Mucosa of descending colon (tissue), 3 donors: ENCODE measurements around the gene ERGIC1. TPM values are rescaled to one million over a fixed set of nuclear protein-coding genes. Genes with fewer than 3 reads are reported as not detected.

Experiments
- ATAC-seq: fragments of 200-7000 bp; cut with Tn5 transposase; one replicate; pipeline ENCODE4 v1.9.1; 2020; ENCODE audit warnings: mild to moderate bottlenecking, moderate library complexity
- DNase-seq, 3 donors: peaks; one replicate each; pipeline ENCODE4 v3.0.0-alpha.2; 2020
- H3K36me3 ChIP-seq: fragments of 200-600 bp; one replicate; pipeline ENCODE4 v1.8.0; 2021; ENCODE audit warnings: low read depth, mild to moderate bottlenecking
- H3K4me1 ChIP-seq: fragments of 200-600 bp; one replicate; pipeline ENCODE4 v1.8.0; 2021; ENCODE audit warnings: low read depth, mild to moderate bottlenecking
- H3K4me3 ChIP-seq: fragments of 200-600 bp; one replicate; pipeline ENCODE4 v1.8.0; 2021; ENCODE audit warnings: mild to moderate bottlenecking
- H3K9me3 ChIP-seq: fragments of 200-600 bp; one replicate; pipeline ENCODE4 v1.8.0; 2021; ENCODE audit warnings: mild to moderate bottlenecking
- CTCF ChIP-seq: fragments of 200-600 bp; IDR thresholded peaks from one replicate; pipeline ENCODE4 v1.8.0; 2022; ENCODE audit warnings: antibody characterized with exemption, mild to moderate bottlenecking
- intact Hi-C, 2 donors: fragments of 100-400 bp; cut with DNase I in 1 of 2; cut with micrococcal nuclease in 1 of 2; formaldehyde crosslinking; loops; one replicate each; pipeline versions ENCODE4 v1.11.0 to v1.11.1; 2022; cut with DNase I, micrococcal nuclease
- total RNA-seq, 3 donors: library from RNA; stranded (reverse); fragmentation: NEBNext Ultra II Directional in 2 of 3; extraction: Animal tissue kit (Norgen Biotek cat#: 25700) in 2 of 3; gene quantifications; one replicate each; pipeline versions ENCODE4 v1.2.1 to v1.2.4, GENCODE V29; 2021 to 2023
- donor health status: DM: no; HTN: no; CAD: no; lungs with moderate emphysema.
- donor health status: DM: no; HTN: no; CAD: no.
- donor health status: DM: no; HTN: yes; CAD: no.

ERGIC1 gene
- total RNA-seq, 3 donors from 2014 or later = 153 to 222 (median 199) TPM

DNA sequence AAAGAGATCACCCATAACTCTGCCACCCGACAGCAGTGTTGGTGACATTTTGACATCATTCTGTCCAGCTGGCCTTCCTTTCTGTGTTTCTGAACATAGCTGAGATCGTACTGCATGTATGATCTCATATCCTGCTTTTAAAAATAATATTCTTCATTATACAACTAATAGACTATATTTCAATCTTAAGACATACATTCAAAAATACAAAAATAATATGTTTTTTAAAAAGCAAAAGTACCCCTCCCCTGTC lies 77.5 kb downstream of the ERGIC1 start:
- ATAC-seq (no peak), DNase-seq (no peak)
- H3K36me3 ChIP-seq = no peaks in the 10 kb centered on the region
- no peaks in the 10 kb centered on the region for H3K9me3 ChIP-seq
- no peak overlapping the region for H3K4me3 ChIP-seq
- H3K4me1 ChIP-seq = no peaks in the 10 kb centered on the region
- intact Hi-C loops = no loop called here
- TF ChIP-seq CTCF = no peak

- TF ChIP-seq CTCF = no peak
- DNase-seq (no peak), ATAC-seq (no peak)
- no peaks in the 10 kb centered on the region for H3K9me3 ChIP-seq
- no peaks in the 10 kb centered on the region for H3K4me1 ChIP-seq
- no peaks in the 10 kb centered on the region for H3K36me3 ChIP-seq
- no peak overlapping the region for H3K4me3 ChIP-seq
- intact Hi-C loops = no loop called here
Observed at GRCh38 chr5:172911976-172912375, 77.9 kb downstream of the ERGIC1 start.

GRCh38 chr5:172913117-172913850 lies 79.2 kb downstream of the ERGIC1 start:
- H3K9me3 ChIP-seq = no peaks in the 10 kb centered on the region
- ATAC-seq (no peak), DNase-seq (no peak)
- intact Hi-C loops = no loop called here
- no peak overlapping the region for H3K4me3 ChIP-seq
- no peak for TF ChIP-seq CTCF
- H3K36me3 ChIP-seq = no peaks in the 10 kb centered on the region
- no peaks in the 10 kb centered on the region for H3K4me1 ChIP-seq

DNA sequence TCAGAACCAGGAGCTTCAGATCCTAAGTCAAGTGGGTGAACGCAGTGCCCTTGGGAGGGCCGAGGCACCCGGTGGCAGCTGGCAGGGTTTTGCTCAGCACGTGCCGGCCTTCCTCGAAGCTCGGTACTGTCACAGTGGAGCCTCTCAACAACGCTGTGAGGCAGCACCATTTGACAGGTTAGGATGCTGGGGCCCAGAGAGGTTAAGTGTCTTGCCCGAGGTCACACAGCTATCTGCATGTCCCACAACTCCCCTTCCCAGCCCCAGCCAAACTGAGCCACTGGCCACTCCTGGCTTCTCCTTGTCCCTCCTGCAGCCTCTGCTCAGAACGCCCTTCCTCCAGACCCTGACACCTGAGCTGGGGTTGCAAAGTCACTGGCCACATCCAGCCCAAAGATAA lies 81.5 kb downstream of the ERGIC1 start:
- DNase-seq (no peak), ATAC-seq (no peak)
- intact Hi-C loops = no loop called here
- TF ChIP-seq CTCF = no peak
- H3K4me1 ChIP-seq = no peaks in the 10 kb centered on the region
- H3K4me3 ChIP-seq = no peak overlapping the region
- no peaks in the 10 kb centered on the region for H3K36me3 ChIP-seq
- no peaks in the 10 kb centered on the region for H3K9me3 ChIP-seq

DNA sequence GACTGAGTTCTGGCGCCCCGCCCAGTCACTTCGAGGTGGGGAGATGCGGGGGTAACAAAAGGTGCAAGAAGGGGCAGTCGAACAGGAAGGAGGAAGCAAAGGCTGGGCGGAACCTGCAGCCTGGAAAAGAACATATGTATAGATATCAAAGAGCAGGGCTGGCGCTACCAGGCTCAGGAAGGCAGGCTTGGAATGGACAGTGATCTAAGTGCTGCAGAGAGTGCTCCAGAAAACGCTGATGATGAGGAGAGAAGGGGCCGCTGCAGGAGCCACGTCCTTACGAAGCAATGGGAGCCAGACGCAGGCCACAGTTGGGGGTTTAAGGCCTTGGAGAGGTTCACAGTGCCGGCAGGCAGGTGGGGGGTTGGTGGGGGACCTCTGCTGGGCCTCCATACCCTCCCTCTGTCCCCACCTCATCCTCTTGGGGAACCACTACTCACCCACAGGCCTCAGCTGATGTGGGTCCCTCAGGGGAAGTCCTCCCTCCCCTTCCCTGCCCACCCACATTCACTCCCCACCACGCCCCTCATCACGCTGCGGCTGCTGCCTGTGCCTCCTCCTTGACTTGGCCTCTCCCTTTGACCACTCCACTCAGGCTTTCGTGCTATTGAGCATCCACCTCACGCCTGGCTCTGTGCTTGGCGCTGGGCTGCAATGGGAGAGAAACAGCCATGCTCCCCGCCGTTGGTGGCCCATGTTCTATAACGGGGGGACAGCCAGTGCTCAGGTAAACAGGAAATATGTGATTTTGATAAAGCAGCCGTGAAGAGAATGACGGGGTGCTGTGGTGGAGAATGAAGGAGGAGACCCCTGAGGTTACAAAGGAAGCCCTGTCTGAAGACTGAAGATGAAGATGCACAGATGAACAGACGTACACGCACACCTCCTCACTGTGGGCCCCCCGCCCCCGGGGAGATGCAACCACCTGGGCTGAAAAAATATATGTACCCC lies 84.6 kb downstream of the ERGIC1 start:
- intact Hi-C loops = no loop called here
- no peaks in the 10 kb centered on the region for H3K36me3 ChIP-seq
- TF ChIP-seq CTCF = no peak
- no peaks in the 10 kb centered on the region for H3K9me3 ChIP-seq
- no peaks in the 10 kb centered on the region for H3K4me1 ChIP-seq
- peak; percentile 31 for ATAC-seq
- H3K4me3 ChIP-seq = no peak overlapping the region
- DNase-seq = peak in 2 of 3 donors; percentile 56 to 68
